ENCODE measurements around the gene OR2V1. TPM values are rescaled to one million over a fixed set of nuclear protein-coding genes. Genes with fewer than 3 reads are reported as not detected.

The OR2V1 gene
- total RNA-seq, 4 donors from 2014 or later, result not detected

GRCh38 chr5:181119105-181119504 is 11.9 kb downstream of the OR2V1 start:
- no peak for TF ChIP-seq CTCF (IDR thresholded peaks at IDR 0.05; ENCODE audit: low read depth)

GRCh38 chr5:181118369-181118768 is 12.6 kb downstream of the OR2V1 start:
- TF ChIP-seq CTCF (IDR thresholded peaks at IDR 0.05; ENCODE audit: low read depth), result no peak

GRCh38 chr5:181114844-181115778 is 15.9 kb downstream of the OR2V1 start:
- no peak for TF ChIP-seq CTCF (IDR thresholded peaks at IDR 0.05; ENCODE audit: low read depth)

- TF ChIP-seq CTCF (IDR thresholded peaks at IDR 0.05; ENCODE audit: low read depth), result no peak
Observed at GRCh38 chr5:181114284-181114843, 16.6 kb downstream of the OR2V1 start.

GRCh38 chr5:181112476-181112875 is 18.5 kb downstream of the OR2V1 start:
- TF ChIP-seq CTCF (IDR thresholded peaks at IDR 0.05; ENCODE audit: low read depth), result no peak

GRCh38 chr5:181111010-181111409 is 20.0 kb downstream of the OR2V1 start:
- no peak for TF ChIP-seq CTCF (IDR thresholded peaks at IDR 0.05; ENCODE audit: low read depth)

GRCh38 chr5:181109489-181110013 is 21.4 kb downstream of the OR2V1 start:
- TF ChIP-seq CTCF (IDR thresholded peaks at IDR 0.05; ENCODE audit: low read depth), result no peak

All from subcutaneous adipose tissue (tissue), 4 donors.